CD4-positive, alpha-beta T cell treated with Interleukin-6 for 4 hours (primary cell): ENCODE data around the gene SLC13A3.

Experiments
- DNase-seq: peaks from one replicate; pipeline ENCODE4 v3.0.0-alpha.2; 2020; ENCODE audit warnings: mixed read lengths

Gene SLC13A3

DNA sequence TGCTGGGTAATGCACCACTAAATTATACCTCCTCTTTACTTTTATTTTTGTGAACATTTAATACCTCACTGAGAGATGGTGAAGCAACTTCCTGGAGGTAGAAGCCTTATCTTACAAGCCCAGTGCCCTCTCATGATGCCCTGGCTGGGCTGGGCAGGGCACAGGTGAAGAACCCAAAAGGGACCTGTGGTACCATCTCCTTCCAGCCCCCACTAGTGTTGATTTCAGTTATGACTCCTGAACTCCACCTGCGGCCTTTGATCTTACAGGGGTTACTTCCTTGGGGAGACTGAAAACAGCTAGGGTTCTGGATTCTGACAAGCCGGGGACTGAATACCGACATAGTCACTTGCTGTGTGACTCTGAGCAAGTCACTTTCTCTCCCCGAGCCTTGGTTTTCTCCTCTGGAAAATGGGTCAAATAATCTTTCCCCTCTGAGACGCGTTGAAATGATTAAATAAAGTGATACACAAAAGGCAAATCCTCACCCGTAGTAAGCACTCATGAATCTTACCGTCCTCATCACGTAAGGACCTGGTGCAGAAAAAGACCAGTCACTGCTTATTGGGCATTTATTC lies 1.2 kb downstream of the SLC13A3 start:
- DNase-seq, result no peak

GRCh38 chr20:46649650-46649949 lies 1.7 kb downstream of the SLC13A3 start:
- no peak for DNase-seq

DNA sequence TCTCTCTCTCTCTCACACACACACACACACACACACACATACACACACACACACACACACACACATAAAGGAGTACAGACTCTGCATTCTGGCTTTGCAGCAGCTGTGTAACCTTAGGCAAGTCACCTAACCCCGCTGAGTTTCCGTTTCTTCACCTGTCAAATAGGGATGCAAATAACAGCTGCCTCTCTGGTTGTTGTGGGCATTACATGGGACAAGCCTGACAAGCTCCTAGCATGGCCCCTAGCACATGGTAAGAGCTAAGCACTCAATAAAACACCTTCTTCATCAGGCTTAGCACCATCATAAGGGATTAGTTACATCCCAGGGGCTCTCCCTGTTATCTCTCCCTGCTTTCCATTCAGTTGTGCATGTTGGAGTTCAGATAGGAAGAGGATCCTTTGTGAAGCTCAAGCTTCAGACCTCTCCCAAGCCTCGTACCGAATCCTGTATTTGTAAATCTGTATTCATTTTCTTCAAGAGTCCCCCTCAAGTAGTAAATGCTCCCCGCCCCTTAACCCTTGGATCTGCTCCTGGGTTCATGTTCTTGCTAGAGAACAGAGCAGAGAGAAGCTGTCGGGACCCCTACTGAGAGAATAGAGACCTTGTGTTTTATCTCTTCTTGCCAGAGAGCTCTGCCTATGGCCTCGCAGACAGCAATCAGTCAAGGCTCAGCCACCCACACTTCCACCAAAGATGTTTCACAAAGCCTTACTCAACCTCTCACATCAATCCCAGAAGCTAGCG lies 2.2 kb downstream of the SLC13A3 start:
- DNase-seq, result no peak

- DNase-seq, result no peak
These were observed 3.8 kb downstream of the SLC13A3 start for GRCh38 chr20:46647469-46647868.

- no peak for DNase-seq
These were observed 4.4 kb downstream of the SLC13A3 start for GRCh38 chr20:46646659-46647380.

DNA sequence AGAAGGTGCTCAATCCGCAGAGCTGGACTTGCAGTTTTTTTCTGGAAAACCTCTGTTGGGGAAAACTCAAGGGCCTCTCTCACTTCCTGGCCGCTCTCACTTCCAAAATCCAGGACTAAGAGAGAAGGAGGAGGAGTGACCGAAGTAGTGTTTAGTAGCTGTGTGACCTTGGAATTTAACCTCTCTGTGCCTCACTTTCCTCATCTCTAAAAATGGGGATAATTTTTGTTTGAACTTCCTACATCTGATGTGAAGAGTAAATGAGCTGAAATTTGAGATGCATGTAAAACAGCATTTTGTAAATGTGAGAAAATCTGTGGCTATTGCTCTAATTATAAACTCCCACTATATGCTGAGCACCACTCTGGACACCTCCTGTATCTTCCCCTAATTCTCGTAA lies 5.1 kb downstream of the SLC13A3 start:
- DNase-seq, result no peak

DNA sequence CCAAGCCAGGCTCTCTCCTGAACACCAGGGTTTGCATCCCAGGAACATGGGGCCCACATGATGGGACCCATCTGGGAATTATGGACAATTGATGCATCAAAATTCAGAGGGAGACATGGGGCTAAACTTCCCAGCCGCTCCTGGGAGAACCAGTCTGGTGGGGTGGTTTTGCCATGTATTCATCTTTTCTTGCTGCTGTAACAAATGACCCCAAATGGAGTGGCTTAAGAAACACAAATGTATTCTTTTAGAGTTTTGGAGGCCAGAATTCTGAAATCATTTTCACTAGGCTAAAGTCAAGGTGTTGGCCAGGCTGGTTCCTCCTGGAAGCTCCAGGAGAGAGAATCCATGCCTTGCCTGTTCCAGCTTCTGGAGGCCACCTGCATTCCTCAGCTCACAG lies 6.5 kb downstream of the SLC13A3 start:
- no peak for DNase-seq

GRCh38 chr20:46644160-46644559 lies 7.1 kb downstream of the SLC13A3 start:
- no peak for DNase-seq

DNA sequence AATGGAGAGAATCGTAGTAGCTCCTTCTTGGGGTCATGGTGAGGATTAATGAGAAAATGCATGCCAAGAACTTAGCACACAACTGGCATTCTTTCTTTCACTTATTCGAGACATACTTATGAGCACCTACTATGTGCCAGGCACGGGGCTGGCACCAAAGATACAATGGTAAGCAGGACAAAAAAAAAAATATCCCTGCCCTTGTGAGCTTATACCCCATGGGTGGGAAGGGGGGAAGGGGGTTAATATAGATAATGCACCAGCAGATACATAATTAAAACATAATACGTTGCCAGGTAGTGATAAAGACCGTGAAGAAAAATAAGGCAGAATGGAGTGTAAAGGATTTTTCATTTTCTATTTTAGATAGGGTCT lies 8.3 kb downstream of the SLC13A3 start:
- no peak for DNase-seq

DNA sequence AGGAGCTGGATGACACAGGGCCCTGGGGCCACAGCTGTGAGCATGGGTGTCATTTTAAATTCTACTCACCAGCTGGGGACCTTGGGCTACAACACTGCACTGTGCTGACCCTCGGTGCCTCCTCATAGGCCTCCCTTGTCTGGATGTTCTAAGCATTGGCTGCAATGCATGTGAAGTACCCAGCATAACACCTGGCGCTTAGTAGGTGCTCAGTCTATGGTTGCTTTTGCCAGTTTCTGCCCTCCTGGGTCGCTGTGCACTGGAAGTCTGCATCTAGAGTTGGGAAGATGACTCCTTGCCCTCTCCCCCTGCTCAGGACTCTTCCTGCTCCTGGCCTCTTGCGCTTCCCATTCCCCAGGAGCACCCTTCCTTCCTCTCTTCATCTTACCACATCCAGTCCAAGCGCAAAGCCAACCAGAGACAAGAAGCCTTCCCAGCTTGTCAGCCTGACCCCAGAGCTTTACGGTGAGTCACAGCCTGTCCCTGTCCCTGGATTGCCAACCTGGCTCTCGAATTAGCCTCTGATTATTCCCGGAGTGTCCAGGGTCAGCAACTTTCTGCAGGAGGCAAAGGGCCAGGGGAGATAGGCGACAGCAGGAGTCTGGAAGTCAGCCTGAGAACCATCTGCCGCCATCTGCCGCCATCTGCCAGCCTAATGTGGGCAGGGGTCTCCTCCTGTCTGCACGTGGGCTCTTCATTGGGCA lies 8.8 kb downstream of the SLC13A3 start:
- DNase-seq, result no peak

DNA sequence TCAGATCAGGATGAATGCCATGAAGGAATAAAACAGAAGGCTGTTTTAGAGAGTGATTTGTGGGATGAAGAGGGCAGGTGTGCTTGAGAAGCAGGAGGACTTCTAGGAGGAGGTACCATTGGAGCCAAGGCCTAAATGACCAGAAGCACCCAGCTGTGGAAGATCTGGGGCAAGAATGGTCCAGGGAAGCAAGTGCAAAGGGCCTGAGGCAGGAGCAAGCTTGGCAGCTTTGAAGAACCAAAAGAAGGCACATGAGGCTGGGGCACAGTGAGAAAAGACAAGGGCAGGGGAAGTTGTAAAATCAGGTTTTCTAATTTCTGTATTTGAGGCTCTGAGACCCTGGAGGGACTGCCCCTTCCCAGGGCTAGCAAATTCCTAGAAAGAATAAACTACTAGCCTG lies 9.8 kb downstream of the SLC13A3 start:
- no peak for DNase-seq

DNA sequence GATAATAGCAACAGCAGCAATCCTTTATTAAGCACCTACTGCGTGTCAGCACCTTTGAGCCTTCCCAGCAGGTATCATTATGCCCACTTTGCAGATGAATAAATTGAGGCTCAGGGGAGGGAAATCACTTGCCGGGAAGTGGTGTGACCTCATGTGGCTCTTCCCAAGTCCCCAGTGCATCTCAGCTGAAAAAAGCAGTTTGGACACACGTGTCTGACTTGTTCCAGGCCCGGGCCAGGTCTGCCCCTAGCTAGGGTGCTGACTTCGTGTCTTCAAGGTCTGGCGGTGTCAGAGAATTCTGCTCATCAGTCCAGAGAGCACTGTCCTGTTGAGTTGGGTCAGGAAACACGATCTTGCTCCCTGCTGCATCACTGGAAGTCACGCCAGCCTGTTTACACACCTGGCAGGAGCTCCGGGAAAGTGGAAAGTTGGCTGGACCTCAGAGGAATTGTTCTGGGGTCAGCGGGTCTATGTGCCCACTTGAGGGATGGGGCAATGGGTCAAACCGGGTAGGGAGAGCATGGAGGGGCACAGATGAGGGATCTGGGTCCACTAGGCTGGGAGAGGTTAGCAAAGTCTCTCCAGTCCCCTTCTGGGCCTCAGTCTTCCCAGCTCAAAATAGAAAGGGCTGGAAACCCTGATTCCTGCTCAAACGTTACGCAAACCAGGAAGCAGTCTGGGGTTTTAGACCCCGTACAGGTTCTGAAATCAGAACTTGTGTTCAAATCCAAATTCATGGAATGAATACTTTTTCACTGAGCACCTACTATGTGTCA lies 10.5 kb downstream of the SLC13A3 start:
- DNase-seq, result no peak

DNA sequence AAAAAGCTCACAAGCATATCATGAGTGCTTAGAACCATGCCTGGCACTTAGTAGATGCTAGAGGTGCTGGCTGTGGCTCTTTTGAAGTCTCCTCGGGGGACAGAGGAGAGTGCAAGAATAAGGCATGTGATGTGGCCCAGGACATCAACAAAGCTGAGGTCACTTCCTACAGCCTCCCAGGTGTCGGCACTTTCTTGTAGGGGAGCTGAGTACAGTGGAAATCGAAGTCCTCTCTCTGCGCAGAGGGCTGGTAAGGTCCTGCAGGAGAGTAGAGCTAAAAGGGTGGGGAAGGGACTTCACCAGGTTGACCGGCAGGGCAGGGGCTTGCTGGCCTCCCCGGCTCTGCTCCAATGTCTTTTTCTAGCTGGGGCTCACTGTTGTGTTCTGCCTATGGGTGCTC lies 11.2 kb downstream of the SLC13A3 start:
- DNase-seq, result no peak

DNA sequence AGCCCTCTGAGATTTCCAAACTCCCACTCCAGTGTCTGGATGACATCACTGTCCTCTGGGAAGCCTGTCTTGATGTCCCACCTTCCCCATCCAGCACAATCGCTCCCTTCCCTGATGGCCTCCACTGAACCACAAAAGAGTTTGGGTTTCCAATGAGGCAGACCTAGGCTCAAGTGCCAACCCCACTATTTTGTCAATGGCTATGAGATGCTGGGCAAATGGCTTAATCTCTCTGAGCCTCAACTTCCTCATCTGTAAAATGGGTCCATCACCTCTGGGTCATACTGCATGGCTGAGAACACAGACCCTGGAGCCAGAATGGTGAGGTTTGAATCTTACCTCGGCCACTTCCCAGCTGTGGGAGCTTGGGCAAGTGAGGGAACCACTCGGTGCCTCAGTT lies 11.7 kb downstream of the SLC13A3 start:
- no peak for DNase-seq

DNA sequence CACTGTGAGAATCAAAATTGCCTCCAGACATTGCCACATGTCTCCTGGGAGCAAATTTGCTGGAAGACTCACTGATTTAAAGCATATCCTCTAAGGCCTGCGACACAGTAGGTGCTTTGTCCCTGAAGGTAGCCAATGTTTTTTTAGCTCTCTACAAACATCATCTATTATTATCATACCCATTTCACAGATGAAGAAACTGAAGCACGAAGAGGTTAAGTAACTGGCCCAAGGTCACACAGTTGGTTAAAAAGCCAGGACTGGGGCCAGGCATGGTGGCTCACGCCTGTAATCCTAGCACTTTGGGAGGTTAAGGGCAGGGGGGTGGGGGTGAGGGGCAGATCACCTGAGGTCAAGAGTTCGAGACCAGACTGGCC lies 12.4 kb downstream of the SLC13A3 start:
- no peak for DNase-seq

GRCh38 chr20:46638134-46638897 lies 12.9 kb downstream of the SLC13A3 start:
- no peak for DNase-seq

- no peak for DNase-seq
These were observed 13.7 kb downstream of the SLC13A3 start for GRCh38 chr20:46637427-46638133.

DNA sequence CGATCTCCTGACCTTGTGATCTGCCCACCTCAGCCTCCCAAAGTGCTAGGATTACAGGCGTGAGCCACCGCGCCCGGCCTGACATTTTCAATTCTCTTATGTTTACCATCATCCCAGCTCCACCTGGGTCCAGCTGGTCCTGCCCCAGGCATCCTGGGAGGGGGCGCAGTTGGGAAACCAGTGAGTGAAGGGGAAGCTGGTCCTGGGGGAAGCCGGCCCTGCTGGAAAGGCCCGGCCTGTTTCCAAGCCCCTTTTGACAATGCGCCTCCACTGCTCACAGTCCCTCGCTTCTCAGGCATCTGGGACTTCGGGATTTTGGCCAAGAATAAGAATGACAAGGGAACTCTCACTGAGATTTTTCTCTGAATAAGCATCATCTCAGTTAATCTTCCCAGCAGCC lies 14.2 kb downstream of the SLC13A3 start:
- no peak for DNase-seq

GRCh38 chr20:46636514-46636913 lies 14.7 kb downstream of the SLC13A3 start:
- DNase-seq, result no peak

GRCh38 chr20:46635514-46636136 lies 15.6 kb downstream of the SLC13A3 start:
- no peak for DNase-seq

GRCh38 chr20:46634528-46634927 lies 16.7 kb downstream of the SLC13A3 start:
- DNase-seq, result no peak
